GM15510 (cell line): ENCODE measurements around the gene PLBD2.

ENCODE experiments used
- POLR2A ChIP-seq: IDR thresholded peaks from 3 replicates; pipeline ENCODE4 v1.6.1; 2011; ENCODE audit warnings: borderline replicate concordance; ENCODE audit not compliant: insufficient read length; ENCODE audit errors: extremely low read depth

Gene PLBD2

DNA sequence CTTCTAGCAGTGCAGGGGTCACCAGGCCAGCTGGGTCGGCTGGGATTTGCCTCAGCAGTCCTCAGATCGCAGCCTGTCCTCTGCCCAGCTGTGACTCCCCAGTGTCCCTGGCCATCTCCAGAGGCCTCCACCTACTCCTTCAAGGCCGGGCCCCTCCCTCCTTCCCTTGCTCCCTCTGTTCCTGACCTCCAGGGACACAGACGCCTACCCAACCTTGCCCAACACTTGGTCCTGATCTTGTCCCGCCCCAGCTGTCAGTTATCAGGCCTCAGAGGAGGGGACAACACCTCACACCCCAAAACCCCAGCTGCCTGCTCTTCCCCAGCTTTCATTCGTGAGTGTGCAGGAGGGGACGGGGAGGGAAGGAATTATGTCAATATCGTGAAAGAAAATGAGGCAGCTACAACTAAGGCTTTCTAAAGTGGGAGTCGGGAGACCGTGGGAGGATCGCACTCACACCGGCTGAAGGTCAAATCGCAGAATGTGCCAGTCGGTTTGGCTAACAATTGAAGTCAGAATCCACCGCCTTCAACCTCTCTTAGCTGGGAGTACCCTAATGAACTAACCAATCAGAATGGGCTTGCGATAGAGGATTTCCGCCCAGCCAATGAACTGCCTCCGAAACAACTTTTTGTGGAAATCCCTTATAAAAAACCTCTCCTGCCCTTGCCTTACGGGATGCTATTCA, 9.4 kb upstream of the PLBD2 start:
- no peak for TF ChIP-seq POLR2A

DNA sequence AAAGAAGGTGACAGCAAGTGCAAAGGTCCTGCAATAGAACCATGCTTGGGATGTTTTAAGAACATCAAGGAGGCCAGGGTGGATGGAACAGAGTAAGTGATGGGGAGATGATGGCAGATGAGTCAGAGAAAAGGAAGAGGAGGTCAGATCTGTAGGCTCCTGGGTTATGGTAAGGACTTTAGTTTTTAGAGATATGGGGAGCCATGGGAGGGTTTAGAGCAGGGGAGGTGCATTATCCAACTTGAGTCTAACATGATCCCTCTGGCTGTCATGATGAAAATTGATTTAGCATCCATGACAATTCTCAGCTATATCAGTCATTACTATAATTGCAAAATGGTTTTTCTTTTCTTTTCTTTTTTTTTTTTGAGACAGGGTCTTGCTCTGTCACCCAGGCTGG, 7.3 kb upstream of the PLBD2 start:
- TF ChIP-seq POLR2A, result no peak

DNA sequence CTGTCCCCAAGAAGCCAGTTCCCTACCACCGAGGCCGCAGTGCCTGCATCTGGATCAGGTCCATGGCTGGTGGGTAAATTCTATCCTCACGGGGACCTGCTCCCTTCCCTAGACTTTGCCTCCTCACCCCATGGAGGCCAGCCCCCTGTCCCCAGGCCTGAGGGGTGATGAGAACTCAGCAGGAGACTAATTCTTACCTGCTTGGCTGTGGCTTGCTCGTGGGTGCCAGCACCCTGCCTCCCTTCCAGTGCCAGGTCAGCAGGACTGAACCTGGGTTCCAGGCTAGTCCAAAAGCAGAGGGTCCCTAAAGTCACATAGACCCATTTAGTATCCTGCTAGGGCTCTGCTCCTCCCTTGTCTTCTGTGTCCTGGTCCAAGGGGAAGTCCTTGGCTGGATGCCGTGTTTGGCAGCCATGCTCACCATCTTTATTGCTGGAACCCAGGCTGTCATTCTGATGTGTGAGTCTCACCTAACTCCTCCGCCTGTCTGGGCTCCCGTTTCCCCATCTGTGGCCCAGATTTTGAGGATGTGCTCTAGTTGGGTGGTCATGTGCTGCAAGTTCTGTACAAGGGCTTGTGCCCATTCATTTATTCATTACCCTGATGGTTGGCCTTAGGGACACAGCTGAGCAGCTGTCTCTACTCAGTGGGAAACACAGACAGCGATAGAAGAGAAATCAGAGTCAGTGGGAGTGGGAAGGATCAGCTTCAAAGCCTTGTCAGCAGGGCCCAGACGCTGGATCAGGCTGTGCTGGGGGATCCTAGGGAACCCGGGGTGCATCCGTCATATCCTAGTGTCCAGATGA, 949 bp downstream of the PLBD2 start:
- TF ChIP-seq POLR2A, result no peak

DNA sequence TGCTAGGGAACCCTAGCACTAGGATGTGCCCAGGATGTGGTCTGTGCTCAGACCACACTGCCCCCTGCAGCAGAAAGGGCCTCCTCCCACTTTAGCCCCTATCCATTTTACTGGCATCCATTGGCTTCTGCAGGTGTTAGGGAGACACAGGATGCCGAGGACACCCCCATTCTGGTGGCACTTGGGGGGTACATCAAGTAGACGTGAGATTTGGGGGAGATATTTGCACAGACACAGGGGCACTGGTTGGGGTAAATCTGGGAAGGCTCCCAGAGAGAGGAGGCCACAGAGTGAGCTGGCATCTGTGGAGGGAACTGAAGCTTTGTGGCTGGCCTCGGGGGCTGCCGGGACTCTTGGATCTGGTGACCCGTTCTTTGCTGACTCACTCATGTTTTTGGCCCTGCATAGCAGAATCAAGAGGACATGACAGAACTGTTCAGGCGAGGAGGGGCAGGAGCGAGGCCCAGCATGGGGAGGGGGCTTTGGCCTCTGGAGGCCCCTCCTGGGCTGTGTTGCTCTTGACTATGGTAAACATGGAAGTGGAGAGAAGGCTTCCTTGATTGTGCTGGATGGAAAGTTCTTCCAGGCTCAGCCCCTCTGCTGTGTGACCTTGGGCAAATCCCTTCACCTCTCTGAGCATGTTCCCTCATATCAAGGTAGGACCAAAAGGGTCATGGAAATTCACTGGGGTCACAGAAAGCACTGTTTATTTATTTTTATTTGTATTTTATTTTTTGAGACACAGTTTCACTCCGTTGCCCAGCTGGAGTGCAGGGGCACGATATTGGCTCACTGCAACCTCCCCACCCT, 1.8 kb downstream of the PLBD2 start:
- TF ChIP-seq POLR2A, result no peak

DNA sequence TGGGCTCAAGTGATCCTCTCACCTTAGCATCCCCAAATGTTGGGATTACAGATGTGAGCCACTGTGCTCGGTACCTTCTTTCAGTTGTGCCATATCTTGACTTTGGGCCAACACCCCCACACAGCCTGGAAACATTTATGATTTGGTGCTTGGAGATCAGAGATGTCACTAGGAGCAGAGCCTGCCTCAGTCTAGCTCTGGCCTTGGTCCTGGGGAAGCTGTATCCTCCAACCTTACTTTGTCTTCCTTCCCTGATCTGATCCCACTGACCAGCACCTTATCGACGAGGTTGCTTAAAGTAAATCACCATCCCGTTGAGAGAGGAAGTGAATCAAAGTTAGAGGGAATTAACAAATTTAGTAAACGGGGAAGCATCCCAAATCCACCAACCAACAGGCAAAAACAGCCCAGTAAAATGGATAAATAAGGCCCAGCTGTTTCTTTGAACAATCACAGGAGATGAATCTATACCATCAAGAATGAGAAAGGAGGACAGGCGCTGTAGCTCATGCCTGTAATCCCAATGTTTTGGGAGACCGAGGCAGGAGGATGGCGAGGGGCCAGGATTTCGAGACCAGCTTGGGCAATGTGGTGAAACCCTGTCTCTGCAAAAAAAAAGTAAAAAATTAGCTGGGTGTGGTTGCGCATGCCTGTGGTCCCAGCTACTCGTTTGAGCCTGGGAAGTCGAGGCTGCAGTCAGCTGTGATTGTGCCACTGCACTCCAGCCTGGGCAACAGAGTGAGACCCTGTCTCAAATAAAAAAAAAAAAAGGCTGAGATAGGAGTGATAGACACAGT, 3.4 kb downstream of the PLBD2 start:
- no peak for TF ChIP-seq POLR2A

DNA sequence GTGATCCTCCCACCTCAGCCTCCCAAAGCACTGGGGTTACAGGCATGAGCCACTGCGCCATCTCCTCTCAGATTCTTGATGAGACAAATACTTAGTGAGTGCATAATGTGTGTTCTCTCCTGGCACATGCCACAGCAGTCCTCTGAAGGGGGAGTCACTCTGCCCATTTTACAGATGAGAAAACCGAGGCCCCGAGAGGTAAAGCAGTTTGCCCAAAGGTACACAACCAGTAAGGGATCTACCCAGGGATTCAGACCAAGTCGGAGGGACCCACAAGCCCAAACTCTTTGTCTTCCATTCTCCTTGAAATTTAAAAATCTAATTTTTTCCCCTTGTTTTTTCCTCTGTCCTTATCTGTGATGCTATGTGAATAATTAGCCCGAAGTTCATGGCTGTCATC, 6.3 kb downstream of the PLBD2 start:
- TF ChIP-seq POLR2A, result no peak

DNA sequence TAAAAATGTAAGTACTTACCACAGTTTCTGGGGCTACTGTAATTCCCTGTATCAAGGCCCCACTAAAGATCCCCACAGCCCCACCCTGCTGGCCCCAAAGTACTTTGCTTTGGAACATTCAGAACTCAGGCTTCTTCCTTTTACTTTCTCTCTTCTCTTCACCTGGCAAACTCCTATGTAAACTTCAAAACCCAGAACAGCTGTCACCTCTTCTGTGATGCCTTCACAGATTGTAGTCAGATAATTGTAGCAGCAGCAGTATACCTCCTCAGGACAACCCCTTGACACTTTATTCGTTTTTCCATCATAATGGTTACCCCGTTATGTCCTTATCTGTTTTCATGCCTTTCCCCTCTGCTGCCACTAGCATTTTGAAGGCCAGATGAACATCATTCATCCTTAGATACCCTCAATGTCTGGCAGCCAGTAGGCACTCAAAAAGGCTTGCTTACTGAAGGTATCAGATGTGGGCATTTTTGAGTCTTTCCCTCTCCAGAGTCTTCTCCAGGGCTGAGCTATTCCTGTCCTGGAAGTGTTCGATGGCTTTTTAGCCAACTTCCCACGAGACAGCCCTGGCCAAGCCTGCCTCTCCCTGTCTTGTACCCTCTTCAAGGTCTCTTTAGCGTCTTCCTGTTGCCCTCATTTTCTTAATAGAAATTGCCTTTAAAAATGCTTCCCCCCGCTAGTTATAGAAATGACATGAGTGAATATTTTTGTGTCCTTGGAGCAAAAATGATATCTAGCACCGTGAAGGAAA, 7.4 kb downstream of the PLBD2 start:
- no peak for TF ChIP-seq POLR2A

DNA sequence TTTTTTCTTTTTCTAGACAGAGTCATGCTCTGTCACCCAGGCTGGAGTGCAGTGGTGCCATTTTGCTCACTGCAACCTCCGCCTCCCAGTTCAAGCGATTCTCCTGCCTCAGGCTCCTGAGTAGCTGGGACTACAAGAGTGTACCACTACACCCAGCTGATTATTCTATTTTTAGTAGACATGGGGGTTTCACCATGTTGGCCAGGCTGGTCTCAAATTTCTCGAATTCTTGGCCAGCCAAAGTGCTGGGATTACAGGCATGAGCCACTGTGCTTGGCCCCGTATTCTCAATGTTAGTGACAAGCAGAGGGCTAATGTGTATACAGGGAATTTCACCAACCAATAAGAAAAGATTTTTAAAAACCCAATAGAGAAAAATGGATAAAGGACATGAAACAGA, 8.4 kb downstream of the PLBD2 start:
- no peak for TF ChIP-seq POLR2A

DNA sequence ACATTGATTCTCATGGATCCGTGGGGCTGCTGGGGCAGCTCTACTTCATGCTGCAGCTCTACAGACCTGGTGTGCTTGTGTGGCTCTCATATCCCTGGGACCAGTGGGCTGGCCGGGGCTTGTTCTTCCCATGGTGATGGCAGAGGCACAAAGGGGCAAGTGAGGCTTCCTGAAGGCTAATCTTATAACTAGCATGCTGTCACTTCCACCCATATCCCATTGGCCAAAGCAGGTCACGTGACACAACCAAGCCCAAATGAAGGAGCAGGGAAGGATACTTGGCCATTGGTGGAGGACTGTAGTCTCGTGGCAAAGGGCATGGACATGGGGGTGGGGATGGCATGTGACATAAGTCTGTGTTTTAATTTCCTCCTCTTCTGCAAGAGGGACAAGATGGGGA, 9.9 kb downstream of the PLBD2 start:
- no peak for TF ChIP-seq POLR2A

DNA sequence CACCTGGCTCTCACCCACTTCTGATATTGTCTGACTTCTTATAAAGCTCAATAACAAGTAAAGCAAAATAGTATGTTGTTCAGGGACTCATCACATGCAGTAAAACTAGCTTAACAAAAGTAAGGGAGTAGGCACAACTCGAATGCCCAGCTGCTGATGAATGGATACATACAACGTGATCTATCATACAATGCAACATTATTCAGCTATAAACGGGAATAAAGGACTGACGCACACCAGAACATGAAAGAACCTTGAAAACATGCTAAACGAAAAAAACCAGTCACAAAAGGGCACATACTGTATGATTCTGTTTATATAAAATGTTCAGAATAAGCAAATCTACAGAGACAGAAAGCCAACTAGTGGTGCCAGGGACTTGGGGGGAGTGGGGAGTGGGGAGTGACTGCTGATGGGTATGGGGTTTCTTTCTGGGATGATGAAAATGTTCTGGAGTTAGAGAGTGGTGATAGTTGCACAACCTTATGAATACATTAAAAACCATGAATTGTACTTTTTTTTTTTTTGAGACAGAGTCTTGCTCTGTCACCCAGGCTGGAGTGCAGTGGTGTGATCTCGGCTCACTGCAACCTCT, 11.1 kb downstream of the PLBD2 start:
- TF ChIP-seq POLR2A, result no peak

DNA sequence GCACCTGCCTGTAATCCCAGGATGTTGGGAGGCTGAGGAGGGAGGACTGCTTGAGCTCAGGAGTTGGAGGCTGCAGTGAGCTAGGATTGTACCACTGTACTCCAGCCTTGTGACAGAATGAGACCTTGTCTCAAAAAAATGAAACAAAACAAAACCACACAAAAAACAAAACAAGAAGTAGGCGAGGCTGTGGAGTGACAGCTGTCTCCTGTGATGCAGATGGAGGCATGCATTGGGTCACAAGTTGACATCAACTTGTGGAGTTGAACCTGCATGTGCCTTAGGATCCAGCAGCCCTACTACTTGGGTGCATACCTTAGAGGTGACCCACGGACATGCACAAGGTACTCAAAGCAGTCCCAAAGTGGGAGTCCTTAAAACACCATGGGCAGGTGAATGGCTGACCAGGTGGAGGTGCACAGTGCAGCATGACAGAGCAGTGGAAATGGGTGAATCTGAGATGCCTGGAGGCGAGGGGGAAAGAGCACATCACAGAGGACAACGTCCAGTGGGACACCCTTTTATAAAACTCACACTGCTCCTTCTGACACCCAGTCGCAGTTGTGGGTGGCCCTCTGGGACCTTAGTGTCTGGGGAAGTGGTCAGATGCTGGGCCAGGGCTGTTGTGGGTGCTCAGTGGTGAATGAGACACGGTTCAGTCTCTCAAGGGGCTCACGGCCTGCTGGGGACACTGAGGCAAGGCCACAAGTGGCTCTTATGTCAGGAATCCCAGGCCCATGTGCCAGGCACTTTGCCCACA, 12.7 kb downstream of the PLBD2 start:
- TF ChIP-seq POLR2A, result no peak

DNA sequence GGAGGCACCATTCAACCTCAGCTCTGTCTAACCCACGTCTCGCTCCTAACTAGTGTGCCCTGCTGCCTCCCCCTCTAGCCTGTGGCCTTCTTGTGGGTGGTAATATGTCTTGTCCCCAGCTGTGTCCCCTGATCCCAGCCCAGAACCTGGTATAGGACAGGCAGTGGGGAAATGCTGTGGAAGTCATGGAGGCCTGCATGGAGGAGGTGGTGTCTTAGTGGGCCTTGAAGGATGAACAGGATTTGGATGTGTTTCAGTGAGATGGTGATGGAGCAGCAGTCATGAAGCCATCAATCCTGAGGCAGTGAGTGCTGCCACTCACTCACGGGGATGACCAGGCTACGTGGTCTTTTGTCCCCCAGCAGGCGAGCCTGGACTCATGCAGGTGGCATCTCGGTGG, 13.4 kb downstream of the PLBD2 start:
- no peak for TF ChIP-seq POLR2A

DNA sequence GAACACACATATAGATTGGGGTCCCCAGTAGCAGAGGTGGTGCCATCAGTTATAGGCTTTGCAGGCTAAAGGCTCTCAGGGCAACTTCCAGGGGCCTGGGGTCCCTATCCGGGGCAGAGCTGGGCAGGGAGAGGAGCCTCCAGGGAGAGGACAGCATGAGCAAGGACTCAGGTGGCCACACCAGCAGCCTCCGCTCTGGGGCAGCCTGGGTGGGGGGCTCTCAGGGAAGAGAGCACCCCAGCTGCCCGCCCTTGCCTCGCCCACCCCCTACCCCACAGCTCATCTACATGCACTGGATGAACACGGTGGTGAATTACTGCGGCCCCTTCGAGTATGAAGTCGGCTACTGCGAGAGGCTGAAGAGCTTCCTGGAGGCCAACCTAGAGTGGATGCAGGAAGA, 14.0 kb downstream of the PLBD2 start:
- no peak for TF ChIP-seq POLR2A
